Colonic mucosa (tissue), 4 donors: ENCODE measurements around the gene GMCL2. TPM values are rescaled to one million over a fixed set of nuclear protein-coding genes. Genes with fewer than 3 reads are reported as not detected.
"Not testable (repeated sequence)": the region's sequence is repeated elsewhere in the genome, so short reads cannot be mapped to it uniquely, and the experiment has no call there.

Source experiments
- DNase-seq: peaks from one replicate; pipeline ENCODE4 v3.0.0-alpha.2; 2020
- H3K27ac ChIP-seq: fragments of 200-600 bp; one replicate; pipeline ENCODE4 v1.8.0; 2021
- H3K27me3 ChIP-seq: fragments of 200-600 bp; one replicate; pipeline ENCODE4 v1.8.0; 2021
- H3K36me3 ChIP-seq: fragments of 200-600 bp; one replicate; pipeline ENCODE4 v1.8.0; 2021
- H3K4me1 ChIP-seq: fragments of 200-600 bp; one replicate; pipeline ENCODE4 v1.8.0; 2021; ENCODE audit warnings: mild to moderate bottlenecking
- H3K4me3 ChIP-seq: fragments of 200-600 bp; one replicate; pipeline ENCODE4 v1.8.0; 2021
- H3K9ac ChIP-seq, 2 donors: one replicate each; pipeline ENCODE4 v1.7.0; 2013; ENCODE audit warnings: control low read depth in 2 of 2, low read depth in 2 of 2, low read length in 2 of 2
- H3K9me3 ChIP-seq: fragments of 200-600 bp; one replicate; pipeline ENCODE4 v1.8.0; 2021
- CTCF ChIP-seq: fragments of 200-600 bp; IDR thresholded peaks from one replicate; pipeline ENCODE4 v1.8.0; 2022; ENCODE audit warnings: antibody characterized with exemption, mild to moderate bottlenecking
- intact Hi-C: fragments of 100-400 bp; cut with DNase I; formaldehyde crosslinking; loops from one replicate; pipeline ENCODE4 v1.14.1; 2022
- total RNA-seq, 2 donors: library from RNA; stranded (reverse); fragmentation: NEBNext Ultra II Directional in 1 of 2; extraction: Animal tissue kit (Norgen Biotek cat#: 25700) in 1 of 2; gene quantifications; one replicate each; pipeline ENCODE4 v1.2.1, GENCODE V29; 2021
- donor health status: healthy.
- donor health status: DM: no; HTN: no; CAD: no.
- donor health status: DM: no; HTN: no; CAD: no.

The GMCL2 gene
- total RNA-seq, 2 donors from 2014 or later: not detected

- DNase-seq: no peak
- Histone ChIP-seq H3K27me3 (no peaks in the 10 kb centered on the region), H3K36me3 (no peaks in the 10 kb centered on the region), H3K9me3 (no peaks in the 10 kb centered on the region), H3K27ac (no peak overlapping the region), H3K4me1 (peaks cover 31% of the 10 kb centered on the region), H3K4me3 (no peak overlapping the region), H3K9ac (peak overlapping the region; percentile 29 to 39)
- intact Hi-C loops: no loop called here
- TF ChIP-seq CTCF: no peak
These were observed 42.7 kb upstream of the GMCL2 start for GRCh38 chr5:178229861-178230260.

GRCh38 chr5:178229111-178229510 is 41.9 kb upstream of the GMCL2 start:
- H3K27me3 ChIP-seq, H3K9me3 ChIP-seq, H3K9ac ChIP-seq, intact Hi-C loops, H3K4me3 ChIP-seq, DNase-seq, H3K27ac ChIP-seq, H3K36me3 ChIP-seq: not testable (repeated sequence)
- H3K4me1 ChIP-seq: peaks cover 31% of the 10 kb centered on the region

GRCh38 chr5:178228609-178229008 is 41.4 kb upstream of the GMCL2 start:
- H3K4me1 ChIP-seq: peaks cover 31% of the 10 kb centered on the region
- no peak overlapping the region for H3K4me3 ChIP-seq
- TF ChIP-seq CTCF: no peak
- H3K36me3 ChIP-seq: no peaks in the 10 kb centered on the region
- no peak for DNase-seq
- H3K27me3 ChIP-seq: no peaks in the 10 kb centered on the region
- intact Hi-C loops: no loop called here
- peak overlapping the region; percentile 4 for H3K27ac ChIP-seq
- H3K9me3 ChIP-seq: no peaks in the 10 kb centered on the region
- peak overlapping the region in 1 of 2 donors; percentile 1 for H3K9ac ChIP-seq

GRCh38 chr5:178227929-178228328 is 40.8 kb upstream of the GMCL2 start:
- peaks cover 31% of the 10 kb centered on the region for H3K4me1 ChIP-seq
- H3K27me3 ChIP-seq: no peaks in the 10 kb centered on the region
- DNase-seq: no peak
- no peaks in the 10 kb centered on the region for H3K36me3 ChIP-seq
- peak overlapping the region in 1 of 2 donors; percentile 52 for H3K9ac ChIP-seq
- H3K27ac ChIP-seq: peak overlapping the region; percentile 82
- no peak overlapping the region for H3K4me3 ChIP-seq
- H3K9me3 ChIP-seq: no peaks in the 10 kb centered on the region
- TF ChIP-seq CTCF: no peak
- intact Hi-C loops: no loop called here

- Histone ChIP-seq H3K9me3 (no peaks in the 10 kb centered on the region), H3K9ac (peak overlapping the region in 1 of 2 donors; percentile 52), H3K27me3 (no peaks in the 10 kb centered on the region), H3K36me3 (no peaks in the 10 kb centered on the region), H3K4me3 (no peak overlapping the region), H3K27ac (peak overlapping the region; percentile 82), H3K4me1 (peaks cover 31% of the 10 kb centered on the region)
- DNase-seq: no peak
- no peak for TF ChIP-seq CTCF
- intact Hi-C loops: no loop called here
These were observed 40.0 kb upstream of the GMCL2 start for GRCh38 chr5:178227138-178227659.

- H3K36me3 ChIP-seq: no peaks in the 10 kb centered on the region
These were observed 38.0 kb upstream of the GMCL2 start for GRCh38 chr5:178225174-178225573.

More at GRCh38 chr5:178225174-178225573, 38.0 kb upstream of the GMCL2 start:
- TF ChIP-seq CTCF: no peak
- no peaks in the 10 kb centered on the region for H3K27me3 ChIP-seq
- H3K9ac ChIP-seq: no peak overlapping the region
- intact Hi-C loops: no loop called here
- H3K27ac ChIP-seq: no peak overlapping the region
- no peak for DNase-seq
- H3K9me3 ChIP-seq: no peaks in the 10 kb centered on the region
- no peak overlapping the region for H3K4me3 ChIP-seq
- H3K4me1 ChIP-seq: peaks cover 18% of the 10 kb centered on the region
